ENCODE data around the gene IFIH1. TPM values are rescaled to one million over a fixed set of nuclear protein-coding genes. Genes with fewer than 3 reads are reported as not detected.

Gene IFIH1
- total and polyA plus RNA-seq, 2 donors (not counting 3 experiments of a cell fraction or from before 2014, with no cell fraction given): 1.3 to 6.9 TPM

DNA sequence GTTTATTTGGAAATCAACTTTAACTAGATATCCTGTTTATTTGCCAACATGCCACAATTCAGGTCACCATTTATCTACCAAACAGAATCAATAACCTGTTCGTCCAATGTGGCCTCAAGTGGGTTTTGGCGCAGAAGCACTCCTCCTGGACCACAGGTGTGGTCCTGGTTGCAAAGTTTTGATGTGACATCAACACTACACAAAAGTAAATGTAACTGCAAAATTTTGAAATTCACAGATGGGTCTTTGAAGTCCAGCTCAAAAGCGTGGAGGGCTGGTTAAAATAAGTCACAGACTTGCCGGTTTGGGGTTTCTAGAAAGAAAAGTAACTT is 25.0 kb upstream of the IFIH1 start:
- peaks cover 6 to 9% of the 10 kb centered on the region in 2 experiments for H3K27me3 ChIP-seq (ENCODE audit: control insufficient read depth in 2 of 2, insufficient read depth in 2 of 2, low read length in 2 of 2)
- H3K9ac ChIP-seq (replicated peaks; ENCODE audit: extremely low read depth, insufficient read depth, low read length): no peak overlapping the region
- no peak overlapping the region for H3K27ac ChIP-seq (ENCODE audit: insufficient read depth, low read depth, low read length)
- no peak for DNase-seq (ENCODE audit: low read depth, low spot score)
- H3K79me2 ChIP-seq (ENCODE audit: control insufficient read depth, insufficient read depth, low read length): no peaks in the 10 kb centered on the region
- no peak for FAIRE-seq
- no peaks in the 10 kb centered on the region for H4K20me1 ChIP-seq (replicated peaks; ENCODE audit: control insufficient read depth, extremely low read depth, insufficient read depth, low read length)
- no peaks in the 10 kb centered on the region for H3K9me3 ChIP-seq (replicated peaks; ENCODE audit: control insufficient read depth, insufficient read depth, low read length)
- ChIA-PET POLR2A (interaction anchor here (0.6 kb wide), 1 partner anchor 12 kb away, joined by 3 read pairs; no protein-coding TSS in a partner anchor), CTCF (interaction anchor here (1.6 to 2.7 kb wide), 2 partner anchors 9 to 45 kb away, joined by 5 to 12 read pairs; no protein-coding TSS in a partner anchor)
- BruUV-seq (replicated peaks): no TSS peak
- TF ChIP-seq GATA2 (IDR thresholded peaks at IDR 0.05; ENCODE audit: insufficient read depth, insufficient read length, low read depth, low read length) (no peak), JUN (IDR thresholded peaks at IDR 0.05; ENCODE audit: borderline replicate concordance, insufficient read depth, insufficient read length, low read depth) (no peak), FOS (IDR thresholded peaks at IDR 0.05; ENCODE audit: borderline replicate concordance, insufficient read depth, low read length) (no peak), POLR2AphosphoS5 (IDR thresholded peaks at IDR 0.05; ENCODE audit: insufficient read depth, low read depth, low read length) (no peak), EZH2 (IDR thresholded peaks at IDR 0.05; ENCODE audit: borderline replicate concordance, low read depth, low read length, severe bottlenecking) (no peak), MYC (IDR thresholded peaks at IDR 0.05; ENCODE audit: low read depth, low read length) (no peak), POLR2A (IDR thresholded peaks at IDR 0.05; ENCODE audit: low read depth, low read length) (no peak)
- TF ChIP-seq, protein P1, sequence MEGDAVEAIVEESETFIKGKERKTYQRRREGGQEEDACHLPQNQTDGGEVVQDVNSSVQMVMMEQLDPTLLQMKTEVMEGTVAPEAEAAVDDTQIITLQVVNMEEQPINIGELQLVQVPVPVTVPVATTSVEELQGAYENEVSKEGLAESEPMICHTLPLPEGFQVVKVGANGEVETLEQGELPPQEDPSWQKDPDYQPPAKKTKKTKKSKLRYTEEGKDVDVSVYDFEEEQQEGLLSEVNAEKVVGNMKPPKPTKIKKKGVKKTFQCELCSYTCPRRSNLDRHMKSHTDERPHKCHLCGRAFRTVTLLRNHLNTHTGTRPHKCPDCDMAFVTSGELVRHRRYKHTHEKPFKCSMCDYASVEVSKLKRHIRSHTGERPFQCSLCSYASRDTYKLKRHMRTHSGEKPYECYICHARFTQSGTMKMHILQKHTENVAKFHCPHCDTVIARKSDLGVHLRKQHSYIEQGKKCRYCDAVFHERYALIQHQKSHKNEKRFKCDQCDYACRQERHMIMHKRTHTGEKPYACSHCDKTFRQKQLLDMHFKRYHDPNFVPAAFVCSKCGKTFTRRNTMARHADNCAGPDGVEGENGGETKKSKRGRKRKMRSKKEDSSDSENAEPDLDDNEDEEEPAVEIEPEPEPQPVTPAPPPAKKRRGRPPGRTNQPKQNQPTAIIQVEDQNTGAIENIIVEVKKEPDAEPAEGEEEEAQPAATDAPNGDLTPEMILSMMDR (IDR thresholded peaks at IDR 0.05; ENCODE audit: extremely low read depth in 1 of 2, insufficient read depth in 1 of 2, low read depth in 1 of 2, low read length in 2 of 2): no peak
- TF ChIP-seq, protein P2, sequence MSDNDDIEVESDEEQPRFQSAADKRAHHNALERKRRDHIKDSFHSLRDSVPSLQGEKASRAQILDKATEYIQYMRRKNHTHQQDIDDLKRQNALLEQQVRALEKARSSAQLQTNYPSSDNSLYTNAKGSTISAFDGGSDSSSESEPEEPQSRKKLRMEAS (IDR thresholded peaks at IDR 0.05; ENCODE audit: insufficient read depth, insufficient read length): no peak
- dilution Hi-C loops (cut with MboI; ENCODE audit: extremely low pct_ligation_motif_present, low sequenced_read_pairs) (no loop called here), intact Hi-C loops (cut with micrococcal nuclease) (no loop called here)
- peak overlapping the region; percentile 82 for H2AFZ ChIP-seq (ENCODE audit: low read depth, low read length)
- no peaks in the 10 kb centered on the region for H3K36me3 ChIP-seq (ENCODE audit: control insufficient read depth in 2 of 2, extremely low read depth in 1 of 2, insufficient read depth in 2 of 2, low read length in 2 of 2)
- H3K4me3 ChIP-seq (replicated peaks in 1 of 3; ENCODE audit: insufficient read depth in 1 of 3, low read depth in 1 of 3, low read length in 3 of 3): peak overlapping the region; percentile 9 to 51 (median 22)
- peak overlapping the region; percentile 85 for H3K4me2 ChIP-seq (ENCODE audit: insufficient read depth, low read length)
- H3K9me1 ChIP-seq (replicated peaks; ENCODE audit: control insufficient read depth, extremely low read depth, insufficient read depth, low read length): no peaks in the 10 kb centered on the region
- H3K4me1 ChIP-seq (ENCODE audit: control insufficient read depth, extremely low read depth, insufficient read depth, low read length): peaks cover 4% of the 10 kb centered on the region

All from endothelial cell of umbilical vein (primary cell).